Esophagus muscularis mucosa (tissue), 4 donors: ENCODE measurements around the gene HEATR5B.

Experiments
- CTCF ChIP-seq, 3 experiments: fragments of 200-600 bp in 2 of 3; fragments of 450-650 bp in 1 of 3; sonication (generic) in 2 of 3; IDR thresholded peaks; one replicate each; pipeline ENCODE4 v1.5.1; 2017 to 2019; ENCODE audit warnings: antibody characterized with exemption in 3 of 3, mild to moderate bottlenecking in 2 of 3, moderate library complexity in 1 of 3
- EP300 ChIP-seq: sonication (generic); formaldehyde crosslinking; IDR thresholded peaks from one replicate; pipeline ENCODE4 v1.6.1; 2017; ENCODE audit warnings: antibody characterized with exemption
- POLR2A ChIP-seq: fragments of 450-650 bp; IDR thresholded peaks from one replicate; pipeline ENCODE4 v1.6.1; 2017; ENCODE audit warnings: antibody characterized with exemption, moderate library complexity, mild to moderate bottlenecking, low read depth

GRCh38 chr2:36981911-36982310 is 102.3 kb downstream of the HEATR5B start:
- no peak for TF ChIP-seq CTCF (IDR thresholded peaks at IDR 0.05)
- TF ChIP-seq POLR2A: no peak
- TF ChIP-seq EP300: no peak
